GM19372 (cell line): ENCODE data around the gene PHF21A.
"Not testable (repeated sequence)": the region's sequence is repeated elsewhere in the genome, so short reads cannot be mapped to it uniquely, and the experiment has no call there.

Experiments used
- ATAC-seq: cut with Tn5 transposase; IDR thresholded peaks from one replicate; pipeline ENCODE4 v1.9.1; 2021; ENCODE audit warnings: mild to moderate bottlenecking, low read depth, moderate library complexity; ENCODE audit not compliant: unreplicated experiment

Gene PHF21A

DNA sequence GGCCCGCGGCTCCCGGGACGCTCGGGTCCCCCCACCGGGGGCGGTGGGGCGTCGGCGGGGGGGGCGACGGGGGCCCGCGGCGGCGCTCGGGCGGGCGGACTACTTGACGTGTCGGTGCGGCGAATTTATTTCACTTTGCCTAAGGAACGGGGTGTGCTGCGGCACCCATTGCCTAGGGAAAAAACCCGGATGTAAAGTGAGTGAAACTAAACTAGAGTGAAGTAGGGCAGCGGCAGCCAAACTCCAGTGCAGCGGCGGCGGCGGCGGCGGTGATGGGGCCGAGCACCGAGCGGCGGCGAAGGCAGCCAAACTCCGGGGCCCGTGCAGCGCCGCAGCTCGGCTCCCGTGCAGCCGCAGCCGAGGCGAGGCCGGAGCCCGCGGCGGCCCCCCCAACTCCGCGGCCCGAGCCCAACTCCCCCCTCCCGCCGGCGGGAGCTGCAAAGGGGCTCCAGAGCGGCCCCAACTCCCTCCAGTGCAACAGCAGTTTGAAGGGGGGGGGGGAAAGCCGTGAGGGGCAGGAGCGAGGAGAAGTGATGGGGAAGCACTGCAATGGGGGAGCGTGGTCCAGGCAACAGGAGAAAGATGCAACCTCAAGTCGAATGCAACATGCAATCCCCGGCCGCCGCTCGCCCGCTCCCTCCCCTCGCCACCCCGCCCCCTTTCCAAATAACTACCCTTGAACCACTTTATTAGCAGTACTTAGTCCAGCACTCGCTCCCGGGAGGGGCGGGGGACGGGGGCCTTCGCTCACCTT is 647 bp upstream of the PHF21A start:
- ATAC-seq = peak; percentile 39

DNA sequence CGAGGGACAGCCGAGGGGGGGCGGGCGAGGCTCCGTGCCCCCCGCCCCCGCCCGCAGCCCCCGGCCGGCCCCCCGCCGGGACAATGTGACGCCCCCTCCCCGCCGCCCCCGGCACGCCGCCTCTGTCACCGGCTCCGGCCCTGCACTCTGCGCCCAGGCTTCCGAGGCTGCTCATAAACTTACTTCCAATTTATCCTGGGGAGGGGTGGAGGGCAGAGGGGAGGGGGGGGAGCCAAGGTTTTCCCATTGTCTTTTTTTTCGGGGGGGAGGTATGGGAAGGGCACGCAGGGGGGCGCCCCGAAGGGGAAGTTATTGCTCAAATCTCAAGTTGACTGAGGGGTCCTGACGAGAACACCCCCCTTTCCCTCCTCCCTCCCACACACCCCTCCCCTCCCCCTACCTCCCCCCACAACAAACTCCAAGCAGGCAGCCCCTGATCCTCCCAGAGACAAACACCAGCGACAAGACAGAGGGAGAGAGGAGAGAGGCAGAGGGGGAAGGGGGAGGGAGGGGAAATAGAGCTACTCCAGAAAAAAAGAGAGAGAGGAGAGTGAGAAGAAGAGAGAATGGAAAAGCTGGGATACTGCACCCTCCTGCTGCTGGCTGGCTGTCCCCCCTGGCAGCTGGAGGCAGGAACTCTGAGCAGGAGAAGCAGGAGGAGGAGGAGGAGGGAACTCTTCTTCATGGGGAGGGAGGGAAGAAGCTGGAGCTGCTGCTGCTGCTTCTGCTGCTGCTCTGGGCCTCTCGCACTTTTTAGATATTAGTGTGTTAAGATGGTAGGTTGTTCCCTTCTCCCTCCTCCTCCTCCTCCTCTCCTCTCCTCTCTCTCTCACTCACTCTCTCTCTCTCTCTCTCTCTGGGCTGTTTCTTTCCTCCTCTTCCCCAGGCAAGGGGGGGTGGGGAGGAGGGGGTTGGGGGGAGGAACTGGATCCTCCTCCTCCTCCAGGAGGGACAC is 631 bp downstream of the PHF21A start:
- no peak for ATAC-seq

DNA sequence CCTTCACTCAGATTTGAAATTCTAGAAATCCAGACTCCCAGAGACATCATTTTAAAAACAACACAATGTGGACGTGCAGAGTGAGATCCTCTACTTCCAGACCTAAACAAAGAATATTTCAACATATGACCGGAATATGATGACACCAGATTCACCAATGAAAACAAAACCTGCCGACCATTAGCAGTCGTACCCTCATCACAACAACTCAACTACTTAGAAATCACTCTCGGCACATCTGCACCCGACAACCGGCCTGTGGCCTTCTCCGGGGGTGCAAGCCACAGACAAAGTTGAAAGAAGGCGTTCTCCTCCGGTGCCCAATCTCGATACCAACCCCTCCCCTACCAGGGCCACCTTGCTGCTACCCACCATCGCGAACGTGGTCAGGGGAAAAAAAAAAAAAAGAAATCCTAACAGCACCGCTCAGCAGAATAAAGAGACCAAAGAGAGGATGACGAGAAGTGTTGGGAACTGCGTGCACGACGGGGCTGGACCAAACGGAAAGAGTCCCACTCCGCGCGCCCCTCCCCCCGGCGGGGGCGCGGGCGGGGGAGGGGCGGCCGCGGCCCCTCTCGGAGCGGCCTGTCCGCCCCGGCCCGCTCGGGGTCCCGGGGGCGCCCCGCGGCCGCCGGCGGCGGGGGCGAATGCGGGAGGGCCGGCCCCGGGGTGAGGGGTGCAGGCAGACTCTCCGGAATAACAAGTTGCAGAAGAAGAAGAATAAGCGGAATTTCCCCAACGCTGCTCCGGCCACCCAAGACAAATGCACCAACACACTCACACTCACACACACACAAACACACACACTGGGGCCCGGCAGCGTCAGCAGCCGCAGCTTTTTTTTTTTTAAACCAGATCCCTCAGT is 1.7 kb downstream of the PHF21A start:
- ATAC-seq = no peak

DNA sequence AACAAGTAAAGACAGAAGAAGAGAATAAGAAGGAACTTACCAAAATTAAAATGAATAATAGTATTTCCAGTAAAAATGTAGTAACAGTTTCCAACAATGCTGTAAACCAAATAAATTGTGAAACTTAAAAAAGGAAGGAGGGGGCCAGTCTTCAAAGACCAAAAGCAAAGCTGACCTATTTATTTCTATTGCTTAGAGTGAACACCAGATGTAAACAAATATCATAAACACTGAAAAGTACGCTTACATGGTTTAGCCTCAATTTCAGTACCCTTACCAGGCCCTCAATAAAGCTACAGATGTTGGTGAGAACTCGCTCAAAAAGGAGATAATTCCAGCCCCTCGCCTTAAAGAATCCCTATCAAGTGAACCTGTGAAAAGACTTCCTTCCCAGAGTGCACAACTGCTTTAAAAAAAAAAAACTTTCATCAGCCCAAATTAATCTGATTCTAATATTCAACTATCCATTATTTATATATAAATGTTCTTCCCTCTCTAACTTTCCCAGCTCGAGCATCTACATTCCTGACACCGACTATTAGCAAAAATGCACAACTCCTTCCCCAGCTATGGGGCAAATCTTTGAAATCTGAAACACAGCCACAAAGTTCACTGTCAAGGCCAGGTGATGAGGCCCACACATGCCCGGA is 2.4 kb downstream of the PHF21A start:
- no peak for ATAC-seq

DNA sequence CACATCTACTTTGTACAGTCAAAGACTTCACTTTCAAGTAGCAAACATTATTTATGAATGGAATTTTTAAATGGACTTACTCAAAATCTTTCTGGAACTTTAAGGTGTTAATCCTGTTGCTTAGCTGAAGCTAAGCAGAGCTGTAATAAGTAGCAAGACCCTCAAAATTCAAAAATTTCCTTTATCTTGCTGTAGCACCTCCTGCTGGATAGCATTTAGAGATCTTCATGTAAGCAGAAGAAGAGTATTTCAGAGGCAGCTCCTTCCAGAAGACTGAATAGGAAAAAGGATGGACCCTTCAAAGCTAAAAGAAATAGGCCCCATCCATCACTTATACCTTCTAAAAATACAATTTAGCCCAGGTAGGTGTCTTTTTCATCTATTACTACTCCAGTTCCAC is 3.4 kb downstream of the PHF21A start:
- no peak for ATAC-seq

DNA sequence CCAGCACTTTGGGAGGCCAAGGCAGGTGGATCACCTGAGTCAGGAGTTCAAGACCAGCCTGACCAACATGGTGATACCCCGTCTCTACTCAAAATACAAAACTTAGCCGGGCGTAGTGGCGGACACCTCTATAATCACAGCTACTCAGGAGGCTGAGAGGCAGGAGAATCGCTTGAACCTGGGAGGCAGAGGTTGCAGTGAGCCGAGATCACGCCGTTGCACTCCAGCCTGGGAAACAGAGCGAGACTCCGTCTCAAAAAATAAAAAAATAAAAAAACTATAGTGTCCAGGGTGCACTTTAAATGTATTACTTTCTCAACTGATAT is 4.6 kb downstream of the PHF21A start:
- ATAC-seq = not testable (repeated sequence)

DNA sequence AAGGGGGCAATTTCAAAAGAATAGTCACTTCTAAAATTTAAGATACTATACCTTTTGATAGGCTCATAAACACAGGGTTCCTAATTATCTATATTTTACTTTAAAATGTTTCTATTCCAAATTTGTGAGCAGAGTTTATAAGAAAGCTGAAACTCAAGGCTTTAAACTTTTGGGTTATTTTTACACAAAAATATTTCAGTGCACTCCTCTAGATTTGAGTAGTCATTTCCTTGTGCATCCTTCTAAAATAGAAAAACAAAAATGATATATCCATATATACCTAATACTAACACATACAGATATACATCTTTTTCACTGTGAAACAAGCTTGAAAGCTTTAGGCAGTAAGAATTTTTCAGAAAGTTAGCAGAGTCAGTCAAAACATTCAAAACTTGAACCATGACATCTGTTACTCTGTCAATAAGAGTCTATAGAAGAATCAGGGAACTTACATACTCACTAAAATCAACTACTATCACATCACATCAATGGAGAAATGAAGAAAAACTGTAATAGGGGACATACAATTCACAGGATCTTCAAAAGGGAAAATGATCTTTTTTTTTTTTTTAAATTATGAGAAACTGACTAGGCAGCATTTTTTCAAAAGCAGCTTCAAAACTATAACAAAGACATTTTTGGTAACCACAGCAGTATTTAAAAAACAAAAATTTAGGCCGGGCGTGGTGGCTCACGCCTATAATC is 5.1 kb downstream of the PHF21A start:
- no peak for ATAC-seq

DNA sequence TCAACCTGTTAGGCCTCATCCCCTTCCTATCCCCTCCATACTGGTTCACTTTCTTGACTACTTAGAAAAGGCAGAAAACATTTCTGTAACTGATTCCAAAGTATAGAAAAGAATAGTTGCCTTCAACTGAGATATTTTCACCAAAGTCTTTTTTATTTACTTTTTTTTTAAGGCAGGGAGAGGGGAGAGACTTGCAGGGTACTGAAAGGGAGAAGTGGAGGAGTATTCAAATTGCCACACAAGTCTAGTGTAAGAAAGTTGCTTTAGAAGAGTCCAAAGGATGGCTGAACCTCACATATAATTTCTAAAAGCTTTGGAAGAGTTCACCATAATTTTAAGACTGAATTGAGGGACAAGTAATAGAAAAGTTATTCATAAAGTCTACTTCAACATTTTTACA is 6.3 kb downstream of the PHF21A start:
- ATAC-seq = no peak

DNA sequence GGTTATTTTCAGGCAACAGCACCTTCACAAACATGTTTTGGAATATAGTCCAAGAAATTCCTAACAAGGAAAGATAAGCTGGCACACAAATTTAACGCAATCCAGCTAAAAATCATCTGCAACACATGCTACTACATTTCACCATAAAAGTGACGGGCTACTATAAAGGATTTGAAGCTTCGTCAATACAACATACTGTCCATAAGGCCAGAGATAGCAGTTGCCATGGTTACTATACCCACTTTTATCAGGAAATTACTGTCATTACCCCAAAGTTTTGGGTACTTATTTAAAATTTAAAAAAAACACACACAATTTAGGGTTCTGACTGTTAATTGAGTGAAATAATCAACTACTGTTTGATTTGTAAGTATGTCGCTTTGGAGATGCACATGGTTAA is 6.9 kb downstream of the PHF21A start:
- ATAC-seq = no peak

DNA sequence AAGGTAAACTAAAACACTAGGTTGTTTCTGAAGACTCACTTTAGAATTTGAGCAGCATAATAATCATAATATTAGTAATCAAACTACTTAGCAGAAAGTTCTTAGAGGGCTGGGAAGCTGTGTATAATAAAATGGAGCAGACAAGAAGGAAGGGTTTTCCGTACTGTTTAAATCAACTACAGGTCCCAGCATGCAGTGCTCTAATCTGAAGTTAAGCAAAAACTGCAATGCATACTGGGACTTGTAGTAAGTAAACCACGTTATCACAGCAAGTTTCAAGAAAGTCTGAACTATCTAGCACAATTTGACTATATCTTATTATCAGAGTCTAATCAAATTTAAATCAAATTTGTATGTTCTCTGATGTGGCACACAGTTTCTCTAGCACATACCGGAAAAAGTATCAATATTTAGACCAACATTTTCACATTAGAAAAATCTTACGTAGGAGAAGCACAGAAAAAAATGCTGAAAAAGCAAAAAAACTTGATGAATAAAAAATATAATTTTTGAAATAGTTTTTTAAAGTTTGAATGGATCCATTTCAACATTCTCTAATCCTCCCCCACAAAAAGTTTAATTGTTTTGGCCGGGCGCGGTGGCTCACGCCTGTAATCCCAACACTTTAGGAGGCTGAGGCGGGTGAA is 8.2 kb downstream of the PHF21A start:
- ATAC-seq = peak; percentile 67

DNA sequence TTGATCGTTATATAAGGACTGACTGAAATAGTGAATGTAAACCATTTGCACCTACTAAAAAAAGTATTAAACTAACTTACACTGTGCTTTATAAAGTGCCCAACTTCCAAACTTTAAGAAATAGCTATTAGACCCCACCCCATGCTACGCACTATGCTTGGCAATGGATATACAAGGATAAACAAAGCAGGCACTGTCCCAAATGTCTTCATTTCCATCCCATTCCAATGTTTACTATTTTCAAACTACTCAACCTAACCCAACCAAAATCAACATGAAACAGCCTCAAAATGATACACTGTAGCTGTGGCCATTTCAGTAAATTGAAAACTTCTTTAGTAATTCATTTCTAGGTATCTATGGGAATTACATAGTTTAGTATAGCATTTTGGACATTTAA is 12.5 kb downstream of the PHF21A start:
- ATAC-seq = no peak

DNA sequence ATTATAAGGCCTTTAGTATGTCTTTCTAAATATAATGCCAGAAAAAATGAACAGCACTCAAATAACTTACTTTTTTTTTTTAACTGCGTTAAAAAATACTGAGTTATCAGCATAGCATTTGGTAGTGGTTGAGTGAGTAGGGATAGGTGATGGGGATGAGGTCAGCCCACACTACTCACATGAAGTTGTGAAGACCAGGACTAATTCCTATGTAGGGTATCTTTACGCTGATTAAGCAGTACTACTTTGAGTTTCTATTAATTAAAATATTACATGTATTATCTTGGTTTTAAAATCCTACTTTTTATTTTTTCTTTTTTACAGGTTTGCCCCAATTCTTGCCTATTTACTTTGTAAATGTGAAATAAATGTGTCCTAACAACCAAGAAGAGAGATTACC is 13.5 kb downstream of the PHF21A start:
- no peak for ATAC-seq

DNA sequence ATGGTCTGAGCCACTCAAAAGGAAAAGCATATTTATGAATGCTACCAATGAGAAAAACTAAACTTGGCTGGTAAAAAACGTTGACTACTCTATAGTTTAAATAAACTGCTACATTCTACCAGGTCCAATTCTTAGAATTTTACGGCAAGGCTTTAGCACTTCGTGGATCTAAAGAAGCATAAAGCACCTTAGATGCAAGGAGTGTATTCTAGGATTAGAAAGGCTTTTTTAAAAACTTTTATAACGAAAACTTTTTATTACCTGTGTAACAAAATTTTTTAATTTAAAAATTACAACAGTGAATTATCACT is 13.9 kb downstream of the PHF21A start:
- no peak for ATAC-seq

DNA sequence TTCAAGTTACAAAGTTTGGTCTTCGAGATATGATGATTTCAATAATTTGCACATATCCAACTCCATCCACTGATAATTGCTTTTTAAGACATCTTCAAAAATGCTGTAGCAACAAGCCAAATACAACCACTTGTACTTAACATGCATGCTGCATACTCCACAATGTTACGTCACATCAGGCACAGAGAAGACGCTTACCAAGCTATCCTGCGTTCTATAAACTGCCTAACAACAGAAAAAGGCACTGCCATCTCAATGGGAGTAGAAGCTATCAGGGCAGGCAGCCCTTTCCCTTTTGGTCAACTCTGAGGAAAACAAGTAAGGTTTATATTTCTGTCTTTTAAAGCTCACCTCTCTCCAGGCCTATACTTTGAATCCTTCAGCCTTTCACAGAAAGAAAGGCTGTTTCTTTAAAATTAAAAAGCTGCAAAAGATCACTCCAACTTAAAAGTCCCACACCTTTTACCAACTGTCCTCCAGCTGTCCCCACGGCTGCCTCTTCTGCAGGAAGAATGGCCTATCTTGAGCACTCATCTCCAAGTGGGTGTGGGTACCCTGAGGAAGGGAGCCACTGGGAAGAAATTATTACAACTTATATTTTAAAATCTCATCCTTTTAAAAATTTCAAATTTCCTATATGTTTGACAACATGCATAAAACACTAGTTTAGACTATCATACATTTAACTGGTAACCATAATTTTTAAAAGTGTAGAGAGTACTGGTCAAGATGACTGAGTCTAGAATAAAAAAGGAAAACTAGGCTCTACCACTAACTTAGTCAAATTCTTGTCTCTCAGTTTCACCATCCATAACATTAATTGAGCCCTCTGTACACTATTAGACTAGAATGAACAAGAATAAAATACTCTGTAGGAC is 14.5 kb downstream of the PHF21A start:
- no peak for ATAC-seq

DNA sequence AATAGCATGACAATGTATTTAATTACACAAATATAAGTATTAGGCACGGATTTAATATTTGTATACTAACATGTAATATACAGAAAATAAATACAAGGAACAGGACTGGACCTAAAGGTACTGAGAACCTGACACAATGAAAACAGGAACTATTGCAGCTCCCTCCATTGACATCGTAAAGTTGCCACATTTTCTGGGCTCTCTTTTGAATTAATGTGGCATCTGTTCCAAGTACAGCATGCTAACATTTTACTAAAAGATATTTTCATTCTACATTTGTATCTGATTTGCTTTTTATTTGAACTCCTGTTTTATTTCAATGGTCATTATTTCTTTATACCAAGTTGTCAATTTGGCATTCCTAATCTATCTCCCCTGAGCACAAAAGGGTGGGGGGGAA is 15.3 kb downstream of the PHF21A start:
- no peak for ATAC-seq

DNA sequence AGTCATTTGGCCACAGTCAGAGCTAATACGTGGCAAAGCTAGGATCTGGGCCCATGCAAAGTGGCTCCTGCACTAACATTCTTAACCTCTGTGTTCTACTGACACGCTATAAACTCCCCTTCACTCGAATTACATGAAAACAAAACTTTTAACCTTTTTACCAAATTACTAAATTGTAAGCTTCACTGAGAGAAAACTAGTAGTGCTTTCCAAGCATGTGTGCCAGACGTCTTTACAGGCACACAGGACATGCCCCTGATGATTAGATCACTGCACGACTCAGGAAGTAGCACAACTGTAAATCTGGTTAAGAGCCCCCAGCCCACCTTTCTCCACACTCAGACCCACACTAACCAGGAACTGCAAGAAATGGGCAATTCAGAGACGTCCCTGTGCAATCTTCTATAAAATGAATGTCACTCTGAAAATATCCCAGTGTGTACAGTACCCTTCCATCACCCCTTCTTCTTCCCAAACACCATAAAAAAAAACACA is 16.1 kb downstream of the PHF21A start:
- no peak for ATAC-seq

DNA sequence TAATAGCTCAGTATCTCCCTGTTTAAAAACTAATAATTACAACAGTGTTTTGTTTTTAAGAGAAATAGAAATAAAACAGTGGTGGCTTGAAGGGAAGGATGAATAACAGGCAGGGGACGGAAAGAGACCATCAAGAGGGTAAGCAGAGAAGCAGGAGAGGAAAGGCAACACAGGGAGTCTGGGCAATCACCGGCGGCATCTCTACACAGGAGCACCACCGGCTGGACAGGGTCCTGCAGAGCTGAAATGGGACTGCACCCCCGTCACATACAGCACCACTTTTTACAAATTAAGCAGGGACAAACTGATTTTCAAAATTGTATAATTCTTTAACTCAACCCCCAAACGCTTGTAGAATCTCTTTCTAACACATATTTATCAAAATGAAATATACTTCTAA is 18.4 kb downstream of the PHF21A start:
- no peak for ATAC-seq

DNA sequence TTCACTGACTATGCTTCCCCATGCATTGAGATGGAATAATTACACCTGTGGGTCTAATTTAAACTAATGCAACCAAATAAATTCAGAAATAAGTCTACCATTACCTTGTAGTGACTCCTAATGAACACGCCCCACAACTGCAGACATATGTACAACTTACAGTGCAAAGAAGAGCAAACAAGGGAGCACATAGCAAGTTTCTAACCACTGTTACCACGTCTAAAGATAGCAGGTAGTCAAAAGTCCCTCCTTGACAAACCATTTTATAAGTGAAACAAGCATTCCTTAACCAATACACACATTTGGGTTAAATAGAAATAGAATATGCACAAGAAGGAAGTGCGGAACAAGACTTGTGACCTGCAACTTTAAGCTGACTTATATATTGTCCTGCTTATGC is 20.6 kb downstream of the PHF21A start:
- ATAC-seq = peak; percentile 89

DNA sequence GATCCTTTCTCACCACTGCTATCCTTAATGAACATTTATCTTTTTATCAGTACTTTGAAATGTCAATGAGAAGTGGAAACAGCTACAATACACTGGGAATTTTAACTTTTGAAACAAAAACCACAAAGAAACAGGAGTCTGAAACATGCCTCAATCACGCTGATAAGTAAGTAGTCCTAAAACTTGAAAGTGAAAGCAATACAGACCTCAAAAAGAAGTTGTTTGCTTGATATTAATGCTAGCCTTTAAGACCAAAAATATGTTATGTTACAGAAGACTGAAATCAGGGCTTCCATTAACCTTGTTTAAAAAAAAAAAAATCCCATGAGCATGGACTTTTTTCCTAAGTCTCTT is 21.3 kb downstream of the PHF21A start:
- ATAC-seq = no peak
